Activated CD4-positive, CD25-positive, alpha-beta regulatory T cell treated with anti-CD3 and anti-CD28 coated beads, Interleukin-2, amount 50 U/mL, for 72 hours (primary cell): ENCODE data around the gene SERPINB7.

ENCODE experiments used
- DNase-seq: peaks from one replicate; pipeline ENCODE4 v3.0.0; 2021

The SERPINB7 gene

GRCh38 chr18:63850636-63851035 is 75.4 kb downstream of the SERPINB7 start:
- no peak for DNase-seq
